ENCODE data around the gene DBNL. TPM values are rescaled to one million over a fixed set of nuclear protein-coding genes. Genes with fewer than 3 reads are reported as not detected.

The DBNL gene
- total and polyA plus RNA-seq, 2 of the 13 experiments (the other 11 are each of a cell fraction or from before 2014, with no cell fraction given): 20.8 to 35.1 TPM

DNA sequence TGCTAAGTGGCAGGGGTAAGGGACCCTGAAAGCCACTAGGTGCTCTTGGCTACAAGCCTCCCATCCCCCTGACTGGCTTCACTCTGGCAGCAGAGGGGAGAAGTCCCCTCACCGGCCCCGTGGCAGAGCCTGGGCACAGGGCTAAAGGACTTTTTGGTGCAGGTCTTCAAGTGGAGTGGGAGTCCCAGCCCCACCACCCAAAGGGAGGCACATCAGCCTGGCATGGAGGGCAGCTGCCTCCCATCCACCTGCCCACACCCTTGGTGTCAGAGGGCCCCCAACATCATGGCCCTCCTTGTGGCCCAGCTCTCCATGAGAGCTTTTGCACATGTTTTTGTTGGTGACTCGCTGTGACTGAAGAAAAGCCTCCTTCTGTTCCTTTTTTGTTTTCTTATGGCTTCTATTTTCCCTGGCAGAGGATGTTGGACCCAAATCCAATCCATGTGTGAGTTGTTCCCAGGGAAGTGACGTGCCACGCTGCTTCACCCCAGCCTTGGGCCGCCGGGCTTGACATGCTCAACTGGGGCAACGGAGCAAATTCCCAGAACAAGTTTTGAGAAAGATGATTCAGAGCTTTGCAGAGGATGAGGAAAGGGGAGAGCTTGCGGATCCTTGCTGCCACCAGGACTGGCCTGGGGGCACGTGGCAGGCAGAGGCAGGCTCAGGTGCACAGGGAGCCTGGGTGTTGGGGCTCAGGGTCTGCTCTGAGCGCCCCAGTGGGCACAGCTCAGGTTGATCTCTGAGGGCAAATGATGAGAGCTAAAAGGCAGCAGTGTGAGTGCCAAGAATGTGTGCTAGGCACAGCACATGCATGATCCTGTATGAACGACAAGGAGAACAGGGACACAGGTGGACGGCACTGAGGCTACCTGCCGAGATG, 57.7 kb downstream of the DBNL start:
- no peak overlapping the region for H2AFZ ChIP-seq (ENCODE audit: low read length)
- ChIA-PET CTCF (ENCODE audit: low intra/inter-chr PET ratio, low total read pairs) (no interaction called here), POLR2A (interaction anchor here (0.9 to 1.9 kb wide), 4 partner anchors 8 to 21 kb away, joined by 4 to 7 read pairs (median 4); partner anchors contain the start of gene POLD2)
- no peaks in the 10 kb centered on the region for H3K79me2 ChIP-seq (ENCODE audit: insufficient read depth, low read length)
- no peaks in the 10 kb centered on the region for H3K36me3 ChIP-seq (replicated peaks in 1 of 2; ENCODE audit: control insufficient read depth in 1 of 2, insufficient read depth in 2 of 2, low read length in 2 of 2)
- TF ChIP-seq ZNF326 (CRISPR knock-in tag; IDR thresholded peaks at IDR 0.05; ENCODE audit: borderline replicate concordance) (no peak), FIP1L1 (IDR thresholded peaks at IDR 0.05; ENCODE audit: borderline replicate concordance, insufficient read depth, low read depth, low read length) (no peak), ZNF383 (CRISPR knock-in tag; IDR thresholded peaks at IDR 0.05; ENCODE audit: borderline replicate concordance) (no peak), WIZ (CRISPR knock-in tag; IDR thresholded peaks at IDR 0.05) (no peak), PLRG1 (conservative IDR thresholded peaks at IDR 0.05) (no peak), ASH2L (IDR thresholded peaks at IDR 0.05; ENCODE audit: insufficient read length, low read depth, low read length) (no peak), ZNF546 (CRISPR knock-in tag; conservative IDR thresholded peaks at IDR 0.05) (no peak), KAT8 (CRISPR knock-in tag; IDR thresholded peaks at IDR 0.05) (no peak), ZNF674 (CRISPR knock-in tag; IDR thresholded peaks at IDR 0.05; ENCODE audit: low read depth) (no peak), RORA (CRISPR knock-in tag; IDR thresholded peaks at IDR 0.05) (no peak)
- TF ChIP-seq, protein P1, sequence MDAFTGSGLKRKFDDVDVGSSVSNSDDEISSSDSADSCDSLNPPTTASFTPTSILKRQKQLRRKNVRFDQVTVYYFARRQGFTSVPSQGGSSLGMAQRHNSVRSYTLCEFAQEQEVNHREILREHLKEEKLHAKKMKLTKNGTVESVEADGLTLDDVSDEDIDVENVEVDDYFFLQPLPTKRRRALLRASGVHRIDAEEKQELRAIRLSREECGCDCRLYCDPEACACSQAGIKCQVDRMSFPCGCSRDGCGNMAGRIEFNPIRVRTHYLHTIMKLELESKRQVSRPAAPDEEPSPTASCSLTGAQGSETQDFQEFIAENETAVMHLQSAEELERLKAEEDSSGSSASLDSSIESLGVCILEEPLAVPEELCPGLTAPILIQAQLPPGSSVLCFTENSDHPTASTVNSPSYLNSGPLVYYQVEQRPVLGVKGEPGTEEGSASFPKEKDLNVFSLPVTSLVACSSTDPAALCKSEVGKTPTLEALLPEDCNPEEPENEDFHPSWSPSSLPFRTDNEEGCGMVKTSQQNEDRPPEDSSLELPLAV (CRISPR knock-in tag; conservative IDR thresholded peaks at IDR 0.05; ENCODE audit: low read depth): no peak
- no peak overlapping the region for H3K9ac ChIP-seq (ENCODE audit: insufficient read depth, low read depth, low read length)
- H3K4me2 ChIP-seq (ENCODE audit: low read depth, low read length): peak overlapping the region; percentile 7; the same call in 1 of the 2 replicates
- 45% methylated on average over 12 of the region's 14 CpGs for WGBS (ENCODE audit: low lambda C conversion rate)
- in situ Hi-C loops (cut with HindIII; ENCODE audit: extremely low pct_ligation_motif_present, low pct_unique_long_range_greater_than_20kb) (no loop called here), intact Hi-C loops (cut with micrococcal nuclease; ENCODE audit: unreplicated experiment) (no loop called here)
- peaks cover 54% of the 10 kb centered on the region for H3K4me1 ChIP-seq (ENCODE audit: insufficient read depth, low read length)
- DNase-seq (ENCODE audit: low spot score) (no peak), FAIRE-seq (no peak), ATAC-seq (no peak; the same call in 2 of the 3 replicates)
- no TSS peak for BruUV-seq (replicated peaks)
- peaks cover 7 to 32% of the 10 kb centered on the region in 2 experiments; a peak in 4 of 5 replicates for H3K27me3 ChIP-seq (ENCODE audit: control insufficient read depth in 1 of 2, insufficient read depth in 2 of 2, low read length in 2 of 2)
- H4K20me1 ChIP-seq (ENCODE audit: insufficient read depth, low read length): no peaks in the 10 kb centered on the region
- no peak overlapping the region for H3K4me3 ChIP-seq (replicated peaks in 1 of 3; ENCODE audit: insufficient read depth in 1 of 3, low read depth in 2 of 3, low read length in 3 of 3)
- H3K27ac ChIP-seq (ENCODE audit: extremely low read length, insufficient read depth, low read length): no peak overlapping the region
- H3K9me3 ChIP-seq (ENCODE audit: low read length): no peaks in the 10 kb centered on the region
